HG03442 (cell line): ENCODE data around the gene PAXX.

Experiments used
- ATAC-seq: cut with Tn5 transposase; IDR thresholded peaks from one replicate; pipeline ENCODE4 v1.9.1; 2021; ENCODE audit warnings: mild to moderate bottlenecking, moderate library complexity; ENCODE audit not compliant: unreplicated experiment

PAXX gene

DNA sequence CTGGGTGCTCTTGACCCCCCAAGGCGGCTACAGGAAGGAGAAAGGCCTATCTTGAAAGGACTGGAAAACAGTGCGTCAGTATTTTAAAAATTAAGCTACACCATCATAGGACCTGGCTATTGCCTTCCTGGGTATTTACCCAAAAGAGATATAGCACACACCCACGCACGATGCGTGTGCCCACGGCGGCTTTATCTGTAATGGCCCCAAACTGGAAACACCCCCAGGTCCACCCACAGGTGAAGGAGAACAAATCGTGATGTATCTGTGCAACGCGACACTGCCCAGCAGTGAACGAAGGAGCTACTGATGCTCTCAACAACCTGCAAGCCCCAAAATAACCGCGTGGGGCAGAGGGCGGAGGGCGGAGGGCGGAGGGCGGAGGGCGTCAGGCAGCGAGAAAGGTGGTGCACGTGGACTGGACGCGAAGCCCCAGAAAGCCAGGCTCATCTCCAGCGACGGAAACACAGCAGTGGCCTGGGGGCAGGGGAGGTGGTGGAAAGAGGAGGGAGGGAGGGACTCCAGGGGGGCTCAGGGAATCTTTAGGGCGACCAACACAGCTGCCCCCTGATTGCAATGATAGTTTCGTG is 27.3 kb upstream of the PAXX start:
- no peak for ATAC-seq

DNA sequence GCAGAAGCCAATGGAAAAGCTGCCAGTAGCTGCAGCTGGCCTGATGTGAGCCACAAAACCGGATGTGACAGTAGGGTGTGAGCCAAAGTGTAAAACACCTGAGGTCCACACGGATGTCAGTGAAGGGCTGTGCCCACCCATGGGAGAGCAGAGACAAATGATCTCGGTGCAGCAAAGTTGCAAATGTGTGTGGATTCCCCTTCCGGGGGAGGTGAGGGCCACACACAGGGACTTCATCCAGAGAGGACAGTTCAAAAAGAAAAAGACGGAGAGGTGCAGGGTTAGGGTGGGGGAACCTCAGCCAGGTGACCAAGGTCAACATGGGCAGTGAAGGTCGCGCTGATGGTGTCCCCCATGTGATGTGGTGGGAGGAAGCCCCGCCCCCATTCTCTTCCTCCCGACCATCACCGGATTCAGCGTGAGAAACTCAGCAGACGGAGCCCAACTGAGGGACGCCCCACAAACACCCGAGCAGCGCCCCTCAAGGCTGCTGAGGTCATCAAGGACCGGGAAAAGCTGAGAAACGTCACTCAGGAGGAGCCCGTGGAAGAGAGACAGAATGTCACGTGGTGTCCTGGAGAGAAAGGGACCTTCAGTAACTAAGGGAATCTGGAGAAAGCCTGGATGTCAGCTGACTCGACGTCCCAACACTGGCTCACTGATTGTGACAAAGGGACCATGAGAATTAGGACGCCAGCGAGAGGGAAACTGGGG is 26.3 kb upstream of the PAXX start:
- no peak for ATAC-seq

DNA sequence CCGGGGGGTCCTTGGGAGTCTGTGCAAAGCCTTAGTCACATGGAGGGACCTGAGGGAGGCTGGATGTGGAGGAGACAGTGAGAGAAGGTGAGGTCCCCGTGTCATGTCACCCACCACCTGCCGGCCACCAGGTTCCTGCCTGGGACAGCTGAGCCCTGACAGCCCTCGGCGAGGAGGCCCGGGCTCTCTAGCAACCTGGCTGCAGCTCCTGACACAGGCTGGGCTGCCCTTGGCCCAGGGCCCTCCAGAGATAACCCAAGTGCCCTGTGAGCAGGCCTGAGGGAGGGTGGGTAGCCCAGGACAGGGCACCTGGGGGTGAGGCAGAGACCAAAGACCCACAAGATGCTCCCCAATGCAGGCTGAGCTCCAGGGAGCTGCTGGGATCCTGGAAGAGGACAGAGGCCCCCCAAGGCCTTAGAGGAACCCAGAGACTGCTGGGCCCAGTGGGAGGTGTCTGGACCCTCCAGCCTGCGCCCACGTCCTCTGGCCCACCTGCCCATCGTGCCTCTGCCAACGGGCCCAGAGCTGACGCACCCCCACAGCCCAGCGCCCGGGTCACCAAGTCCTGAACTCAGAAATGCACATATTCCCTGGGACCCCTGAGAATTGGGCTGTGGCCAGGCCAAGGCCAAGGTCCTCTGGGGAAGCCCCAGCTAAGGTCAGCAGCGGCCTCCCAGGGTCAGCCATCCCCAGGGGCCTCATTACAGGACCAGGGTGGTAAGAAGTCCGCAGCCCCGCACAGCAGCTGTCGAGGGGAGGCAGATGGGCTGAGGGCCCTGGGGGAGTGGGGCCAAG is 23.7 kb upstream of the PAXX start:
- ATAC-seq = no peak

DNA sequence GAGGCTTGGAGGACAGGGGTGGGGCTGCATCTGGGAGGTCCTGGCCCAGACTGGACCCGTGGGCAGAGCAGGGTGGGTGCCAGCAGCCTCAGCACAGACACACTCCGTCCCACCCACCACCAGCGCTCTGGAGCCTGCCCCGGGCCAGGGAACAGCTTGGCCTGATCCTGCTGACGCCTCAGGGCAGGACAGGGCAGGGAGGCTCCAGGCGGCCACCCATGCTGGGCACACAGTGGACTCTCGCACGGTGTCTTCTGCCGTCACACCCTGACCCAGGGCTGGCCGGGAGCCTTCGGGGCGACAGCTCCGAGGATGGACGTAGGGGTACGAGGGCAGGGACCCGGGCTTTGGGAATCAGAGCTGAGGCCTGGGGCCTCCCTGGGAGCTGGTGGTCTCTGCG is 23.1 kb upstream of the PAXX start:
- ATAC-seq = no peak

DNA sequence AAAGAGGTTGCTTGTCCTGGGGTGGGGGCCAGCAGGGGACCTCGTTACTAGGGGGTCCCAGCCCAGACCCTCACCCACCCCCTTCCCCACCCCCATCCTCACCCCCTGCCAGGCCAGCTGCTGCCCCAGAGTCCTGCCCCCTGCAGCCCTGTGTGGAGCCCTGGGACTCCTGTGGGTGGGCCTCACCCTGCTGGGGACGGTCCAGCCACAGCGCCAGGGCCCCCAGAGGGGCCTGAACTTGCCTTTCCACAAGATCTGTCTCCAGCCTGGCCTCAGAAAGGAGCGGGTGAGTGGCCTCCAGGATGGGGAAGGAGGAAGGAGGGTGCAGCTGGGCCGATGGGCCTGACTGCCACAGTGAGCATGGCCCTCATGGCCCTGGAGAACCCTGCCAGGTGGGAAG is 22.4 kb upstream of the PAXX start:
- ATAC-seq = no peak

DNA sequence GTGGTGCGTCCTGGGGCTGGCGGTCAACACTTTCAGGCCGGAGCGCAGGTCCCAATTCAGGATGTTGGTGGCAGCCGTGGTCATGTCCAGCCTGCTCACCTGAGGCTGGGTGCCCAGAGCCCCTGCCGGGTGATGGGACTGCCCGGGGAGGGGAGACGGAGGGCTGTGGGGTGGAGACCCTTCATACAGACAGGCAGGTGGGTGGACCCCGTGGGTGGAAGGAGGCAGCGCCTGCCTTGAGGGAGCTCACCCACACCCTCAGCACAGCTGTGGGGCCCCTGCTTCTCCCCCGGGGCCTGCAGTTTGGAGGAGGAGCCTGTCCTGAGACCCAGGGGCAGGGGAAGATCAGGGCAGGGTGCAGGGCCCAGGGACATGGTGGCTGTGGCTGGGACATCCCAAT is 21.9 kb upstream of the PAXX start:
- no peak for ATAC-seq

DNA sequence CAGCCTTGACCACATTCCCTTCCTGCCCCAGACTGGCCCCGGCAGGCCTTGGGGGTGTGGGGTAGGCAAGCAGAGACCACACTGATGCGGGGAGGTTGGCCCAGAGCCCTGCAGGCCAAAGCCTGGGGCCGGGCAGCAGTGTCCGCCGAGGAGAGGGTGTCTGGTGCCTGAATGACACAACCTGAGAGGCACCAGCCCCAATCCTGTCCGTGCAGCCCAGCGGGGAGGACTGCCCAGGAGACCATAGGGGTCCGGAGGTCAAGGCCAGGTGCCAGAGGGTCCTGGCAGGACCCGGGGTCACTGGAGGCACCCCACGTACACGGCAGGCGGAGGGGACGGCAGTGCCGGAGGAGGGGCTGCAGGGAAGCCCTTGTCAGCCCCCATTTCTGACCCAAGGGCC is 20.5 kb upstream of the PAXX start:
- ATAC-seq = no peak

DNA sequence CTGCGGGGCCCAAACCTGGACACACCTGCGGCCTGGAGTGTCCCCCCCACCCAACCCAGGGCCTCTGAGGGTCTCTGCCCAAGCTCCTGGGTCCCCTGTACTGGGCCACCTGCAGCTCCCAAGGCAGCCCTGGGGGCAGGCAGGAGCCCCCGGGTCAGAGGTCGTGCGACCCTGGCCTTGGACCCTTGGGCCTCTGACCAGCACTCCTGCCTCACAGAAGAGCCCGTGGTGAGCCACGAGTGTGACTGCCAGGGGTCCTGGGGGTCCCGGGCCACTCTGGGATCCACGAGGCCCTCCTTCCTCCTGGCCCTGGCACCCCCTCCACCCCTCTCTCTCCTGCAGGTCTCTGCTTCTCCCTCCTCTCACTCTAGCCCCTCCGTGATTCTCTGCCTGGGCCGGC is 19.9 kb upstream of the PAXX start:
- ATAC-seq = no peak

DNA sequence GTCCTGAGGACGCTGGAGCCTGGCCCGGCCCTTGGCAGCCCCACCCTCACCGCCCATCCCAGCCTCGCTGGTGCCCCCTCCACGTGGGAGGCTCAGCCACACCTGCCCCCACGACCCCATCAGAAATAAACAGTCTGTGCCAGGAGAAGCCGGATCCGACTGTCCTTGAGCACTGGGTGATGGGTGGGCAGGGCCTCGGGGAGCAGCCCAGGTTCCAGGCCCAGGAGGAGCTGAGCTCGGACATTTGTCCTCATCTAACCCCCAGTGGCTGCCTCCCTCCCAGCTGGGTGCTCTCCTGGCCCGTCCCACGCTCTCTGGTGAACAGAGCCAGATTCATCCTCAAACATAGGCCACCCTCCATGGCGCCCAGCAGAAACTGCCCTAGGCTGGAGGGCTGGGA is 19.5 kb upstream of the PAXX start:
- no peak for ATAC-seq

DNA sequence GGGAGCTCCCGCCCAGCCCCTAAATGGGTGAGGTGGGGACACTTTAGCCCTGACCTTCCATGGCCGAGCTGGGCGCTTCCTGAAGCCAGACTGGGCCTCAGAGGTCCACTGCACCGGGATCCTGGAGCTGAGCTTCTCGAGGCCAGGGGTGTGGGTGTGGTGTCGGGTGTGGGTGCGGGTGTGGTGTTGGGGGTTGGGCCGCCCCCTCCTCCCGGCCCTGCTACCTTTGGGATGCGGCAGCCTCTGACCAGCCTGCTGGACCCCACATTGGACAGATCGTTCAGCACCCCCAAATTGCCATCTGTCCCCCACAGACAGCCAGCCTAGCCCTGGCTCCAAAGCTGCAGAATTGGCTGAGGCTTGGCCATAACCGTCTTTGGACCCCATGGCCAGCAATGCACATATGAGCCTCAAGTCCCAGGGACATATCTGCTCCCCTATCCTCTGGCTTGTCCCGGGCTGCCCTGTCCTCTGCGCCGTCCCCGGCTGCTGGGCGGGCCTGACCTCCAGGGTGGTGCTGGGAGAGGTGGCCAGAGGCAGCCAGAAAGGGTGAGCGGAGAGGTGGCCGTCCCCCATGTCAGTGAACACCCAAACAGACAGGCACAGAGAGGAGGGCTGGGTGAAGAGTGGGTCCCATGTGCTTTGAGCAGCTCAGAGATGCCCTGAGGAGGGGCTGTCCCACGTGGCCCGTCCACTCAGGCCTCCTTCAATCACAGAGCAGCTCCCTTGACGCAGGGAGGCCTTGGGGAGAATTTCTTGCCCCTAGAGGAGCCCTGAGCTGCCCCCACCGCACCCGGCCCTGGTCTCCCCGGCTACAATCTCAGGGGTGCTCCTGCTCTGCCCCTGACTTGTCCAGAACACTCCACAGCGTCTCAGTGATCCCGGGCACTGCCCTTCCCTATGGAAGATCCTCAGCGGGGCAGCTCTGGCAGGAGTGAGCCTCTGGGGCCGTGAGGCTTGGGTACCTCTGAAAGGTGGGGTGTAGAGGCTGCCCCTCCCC is 18.3 kb upstream of the PAXX start:
- ATAC-seq = no peak

DNA sequence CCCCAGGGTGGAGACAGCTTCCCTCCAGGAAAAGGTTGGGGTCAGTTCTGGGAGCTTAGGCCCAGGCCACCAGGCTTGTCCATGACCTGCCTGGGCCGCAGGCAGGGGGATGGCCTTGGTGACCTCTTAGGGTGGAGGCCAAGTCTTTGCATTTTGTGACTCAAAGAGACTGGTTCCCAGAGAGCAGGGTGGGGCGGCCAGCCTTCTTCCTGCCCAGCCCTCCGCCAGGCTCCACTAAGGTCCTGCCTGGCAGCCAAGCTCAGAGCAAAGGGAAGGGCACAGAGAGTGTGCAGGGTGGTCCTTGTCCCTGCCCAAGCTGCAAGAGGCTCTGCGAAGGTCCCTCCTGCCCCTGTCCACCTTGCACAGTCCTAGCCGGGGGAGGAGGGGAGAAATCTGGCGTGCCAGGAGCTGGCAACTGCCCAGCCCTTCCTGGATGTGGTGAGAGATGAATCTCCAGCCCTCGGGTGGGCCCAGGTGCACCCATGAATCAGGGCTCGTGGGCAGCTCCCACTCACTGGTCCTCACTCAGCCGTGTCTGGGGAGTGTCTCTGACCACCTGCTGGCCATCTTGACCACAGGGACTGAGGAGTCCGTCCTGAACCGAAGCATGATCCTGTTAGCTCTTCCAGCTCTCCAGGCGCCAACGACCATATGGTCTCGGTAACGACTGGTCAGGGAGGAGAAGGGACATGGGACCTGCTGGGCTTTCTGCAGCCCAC is 17.2 kb upstream of the PAXX start:
- no peak for ATAC-seq

DNA sequence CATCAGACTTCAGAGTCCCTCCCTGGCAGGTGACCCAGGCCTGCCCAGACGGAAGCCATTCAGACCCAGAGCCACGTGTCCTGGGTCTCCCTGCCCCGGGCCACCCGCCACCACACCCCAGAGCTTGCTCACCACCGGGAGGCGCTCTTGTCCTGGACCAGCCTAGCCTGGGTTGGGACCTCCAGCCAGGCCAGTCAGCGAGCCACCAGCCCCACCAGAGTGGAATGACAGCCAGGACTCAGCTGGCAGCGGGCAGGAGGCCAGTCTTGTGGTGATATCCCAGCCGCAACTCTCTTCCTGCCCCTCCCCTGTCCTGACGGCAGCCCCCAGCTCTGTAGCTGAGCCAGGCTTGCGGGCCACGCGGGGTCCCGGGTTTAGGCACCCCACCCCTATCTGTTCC is 16.6 kb upstream of the PAXX start:
- ATAC-seq = no peak

DNA sequence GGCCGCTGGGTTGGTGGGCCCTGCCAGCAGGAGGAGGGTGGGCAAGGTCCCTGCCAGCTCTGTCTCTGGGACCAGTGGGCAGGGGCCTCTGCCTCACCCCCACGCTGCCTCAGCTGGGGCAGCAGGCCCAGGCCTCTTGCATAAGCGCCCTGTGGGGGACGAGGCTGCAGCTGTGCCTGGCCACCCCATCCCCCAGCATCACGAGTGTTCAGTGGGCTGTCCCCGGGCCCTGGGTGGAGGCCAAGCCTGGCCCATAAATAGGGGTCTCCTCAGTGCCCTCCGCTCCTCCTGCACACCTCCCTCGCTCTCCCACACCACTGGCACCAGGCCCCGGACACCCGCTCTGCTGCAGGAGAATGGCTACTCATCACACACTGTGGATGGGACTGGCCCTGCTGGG is 15.0 kb upstream of the PAXX start, which contains the start of gene PTGDS:
TSS of gene PTGDS (plus strand) at position 282 of the 400 bp plus-strand sequence. CDS start at position 357, 75 bp downstream.
- ATAC-seq = no peak

DNA sequence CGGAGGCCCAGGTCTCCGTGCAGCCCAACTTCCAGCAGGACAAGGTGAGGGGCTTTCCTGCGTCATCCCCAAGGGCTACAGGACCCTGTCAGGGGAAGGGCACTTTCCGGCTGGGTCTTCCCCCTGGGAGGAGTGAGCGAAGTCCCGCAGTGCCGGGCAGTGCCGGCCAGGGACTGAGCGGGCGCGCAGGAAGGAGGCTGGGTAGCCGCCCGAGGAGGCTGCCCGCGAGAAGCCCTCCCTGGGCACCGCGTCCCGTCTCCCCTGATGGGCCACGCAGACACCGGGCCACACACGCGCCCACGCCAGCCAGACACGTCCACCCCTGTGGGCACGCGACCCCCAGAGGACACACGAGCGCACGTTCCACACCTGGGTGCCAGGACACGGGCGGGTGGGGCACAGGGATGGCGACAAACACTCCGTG is 14.6 kb upstream of the PAXX start:
- no peak for ATAC-seq

DNA sequence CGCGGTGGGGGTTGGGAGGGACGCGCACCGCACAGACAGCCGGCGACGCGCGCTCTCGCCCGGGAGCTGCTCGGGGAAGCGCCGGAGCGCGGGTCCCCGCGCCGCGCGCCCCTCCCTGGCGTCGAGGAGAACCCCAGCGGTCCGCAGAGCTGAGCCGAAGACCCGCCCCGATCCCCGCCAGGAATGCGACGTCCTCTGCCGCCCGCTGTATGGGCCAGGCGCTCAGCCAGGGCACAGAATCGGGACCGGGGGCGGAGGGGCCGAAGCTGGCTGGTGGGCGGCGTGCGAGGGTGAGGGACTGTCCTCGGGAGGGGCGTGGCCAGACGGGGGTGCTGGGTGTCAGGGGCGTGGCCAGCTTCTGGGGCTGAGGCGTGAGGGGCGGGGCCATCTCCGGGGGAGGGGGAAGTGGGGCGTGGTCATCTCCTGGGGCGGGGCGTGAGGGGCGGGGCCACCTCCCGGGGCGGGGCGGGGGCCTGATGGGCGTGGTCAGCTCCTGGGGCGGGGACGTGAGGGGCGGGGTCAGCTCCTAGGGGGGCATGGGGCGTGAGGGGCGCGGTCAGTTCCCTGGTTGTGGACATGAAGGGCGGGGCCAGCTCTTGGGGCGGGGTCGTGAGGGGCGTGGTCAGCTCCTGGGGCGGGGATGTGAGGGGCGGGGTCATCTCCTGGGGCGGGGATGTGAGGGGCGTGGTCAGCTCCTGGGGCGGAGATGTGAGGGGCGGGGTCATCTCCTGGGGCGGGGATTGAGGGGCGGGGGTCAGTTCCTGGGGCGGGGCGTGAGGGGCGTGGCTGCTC is 14.0 kb upstream of the PAXX start:
- no peak for ATAC-seq

DNA sequence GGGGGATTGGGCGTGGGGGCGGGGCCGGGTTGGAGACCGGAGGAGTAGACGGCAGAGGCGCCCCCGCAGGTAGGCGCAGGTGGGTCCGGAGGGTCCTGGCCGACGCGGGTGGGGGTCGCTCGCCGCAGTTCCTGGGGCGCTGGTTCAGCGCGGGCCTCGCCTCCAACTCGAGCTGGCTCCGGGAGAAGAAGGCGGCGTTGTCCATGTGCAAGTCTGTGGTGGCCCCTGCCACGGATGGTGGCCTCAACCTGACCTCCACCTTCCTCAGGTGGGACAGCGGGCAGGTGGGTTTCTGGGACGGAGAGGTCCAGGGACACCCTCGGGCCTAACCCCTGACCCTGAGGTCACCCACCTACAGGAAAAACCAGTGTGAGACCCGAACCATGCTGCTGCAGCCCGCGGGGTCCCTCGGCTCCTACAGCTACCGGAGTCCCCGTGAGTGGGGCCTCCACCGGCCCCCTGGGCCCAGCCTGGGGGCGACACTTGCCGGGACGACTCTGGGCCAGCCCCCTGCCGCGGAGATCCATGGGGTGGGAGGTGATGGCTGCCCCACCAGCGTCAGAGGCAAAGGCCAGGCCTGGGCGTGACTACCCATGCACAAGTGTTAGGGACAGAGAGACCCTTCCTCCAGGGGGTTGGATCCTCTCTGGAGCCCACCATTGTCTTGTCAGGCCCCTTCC is 13.2 kb upstream of the PAXX start:
- no peak for ATAC-seq

DNA sequence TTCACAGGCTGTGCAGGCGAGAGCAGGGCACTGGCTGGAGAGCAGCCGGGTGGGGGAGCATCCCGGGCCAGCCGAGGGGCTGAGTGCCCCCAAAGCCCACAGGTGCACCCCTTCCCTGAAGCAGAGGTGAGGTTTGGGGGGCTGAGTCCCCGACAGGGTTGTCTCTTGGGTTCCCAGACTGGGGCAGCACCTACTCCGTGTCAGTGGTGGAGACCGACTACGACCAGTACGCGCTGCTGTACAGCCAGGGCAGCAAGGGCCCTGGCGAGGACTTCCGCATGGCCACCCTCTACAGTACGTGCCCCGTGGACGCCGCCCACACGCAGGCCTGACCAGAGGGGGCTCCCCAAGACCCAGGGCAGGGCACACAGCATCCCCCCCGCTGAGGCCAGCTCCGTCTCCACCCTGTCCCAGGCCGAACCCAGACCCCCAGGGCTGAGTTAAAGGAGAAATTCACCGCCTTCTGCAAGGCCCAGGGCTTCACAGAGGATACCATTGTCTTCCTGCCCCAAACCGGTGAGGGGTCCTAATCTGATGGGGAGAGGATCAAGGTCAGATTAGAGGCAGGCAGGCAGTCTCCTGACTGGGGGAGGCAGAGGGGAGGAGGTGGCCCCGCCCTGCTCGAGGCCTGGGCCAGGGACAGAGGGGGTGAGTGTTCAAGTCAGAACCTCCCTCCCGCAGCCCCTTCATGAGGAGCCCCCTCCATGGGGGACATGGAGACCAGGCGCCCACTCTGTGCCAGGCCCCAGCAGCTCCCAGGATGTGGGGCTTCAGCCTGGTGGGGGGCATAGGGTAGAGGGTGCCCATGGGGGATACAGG is 12.2 kb upstream of the PAXX start:
- ATAC-seq = no peak
